Ishikawa (cell line): ENCODE results near the gene PSG4.
A peak's percentile ranks its signal among the peaks of the same experiment; 100 is the strongest.
"Not testable (repeated sequence)": the region's sequence is repeated elsewhere in the genome, so short reads cannot be mapped to it uniquely, and the experiment has no call there.

ENCODE experiments used
- CEBPB ChIP-seq: IDR thresholded peaks from 2 replicates; pipeline ENCODE4 v1.6.1; 2012
- CREB1 ChIP-seq: IDR thresholded peaks from 2 replicates; pipeline ENCODE4 v1.6.1; 2012; ENCODE audit warnings: low read depth
- EGR1 ChIP-seq: IDR thresholded peaks from 2 replicates; pipeline ENCODE4 v1.6.1; 2012
- EP300 ChIP-seq: IDR thresholded peaks from 2 replicates; pipeline ENCODE4 v1.6.1; 2012; ENCODE audit warnings: borderline replicate concordance
- FOXM1 ChIP-seq: IDR thresholded peaks from 2 replicates; pipeline ENCODE4 v1.6.1; 2012; ENCODE audit warnings: low read depth, borderline replicate concordance
- MAX ChIP-seq: IDR thresholded peaks from 2 replicates; pipeline ENCODE4 v1.6.1; 2012
- NFIC ChIP-seq: IDR thresholded peaks from 2 replicates; pipeline ENCODE4 v1.6.1; 2012
- RAD21 ChIP-seq: IDR thresholded peaks from 2 replicates; pipeline ENCODE4 v1.6.1; 2012; ENCODE audit warnings: low read depth
- REST ChIP-seq: IDR thresholded peaks from 2 replicates; pipeline ENCODE4 v1.6.1; 2012; ENCODE audit warnings: low read depth, mild to moderate bottlenecking
- TAF1 ChIP-seq: IDR thresholded peaks from 2 replicates; pipeline ENCODE4 v1.6.1; 2012; ENCODE audit warnings: low read depth, mild to moderate bottlenecking
- TCF12 ChIP-seq: IDR thresholded peaks from 2 replicates; pipeline ENCODE4 v1.6.1; 2012; ENCODE audit warnings: low read depth
- TEAD4 ChIP-seq: IDR thresholded peaks from 2 replicates; pipeline ENCODE4 v1.6.1; 2012
- USF1 ChIP-seq: IDR thresholded peaks from 2 replicates; pipeline ENCODE4 v1.6.1; 2012
- YY1 ChIP-seq: IDR thresholded peaks from 2 replicates; pipeline ENCODE4 v1.6.1; 2012; ENCODE audit warnings: low read depth
- ZBTB7A ChIP-seq: IDR thresholded peaks from 2 replicates; pipeline ENCODE4 v1.6.1; 2012; ENCODE audit warnings: low read depth

PSG4 gene

GRCh38 chr19:43205471-43206105 is at the start of gene PSG4:
PSG4 (minus strand) TSS chr19:43205638; CDS start chr19:43205536, 102 bp downstream.
- TF ChIP-seq NFIC, REST, USF1: not testable (repeated sequence)

- TF ChIP-seq MAX (no peak), YY1 (no peak), NFIC (no peak), EP300 (no peak), FOXM1 (no peak), RAD21 (peak; percentile 46)
Observed at GRCh38 chr19:43229315-43229714, 23.9 kb upstream of the PSG4 start.

GRCh38 chr19:43224855-43225253 is 19.4 kb upstream of the PSG4 start:
- TF ChIP-seq TEAD4 (no peak), MAX (no peak), CEBPB (no peak), EP300 (no peak), TAF1 (no peak)

GRCh38 chr19:43207991-43208390 is 2.6 kb upstream of the PSG4 start:
- TF ChIP-seq EGR1 (no peak), YY1 (no peak), ZBTB7A (no peak), MAX (no peak), RAD21 (no peak), TEAD4 (no peak), USF1 (no peak), CREB1 (no peak), FOXM1 (no peak), NFIC (no peak), CEBPB (no peak), TAF1 (no peak), EP300 (no peak), REST (no peak), TCF12 (no peak)

- TF ChIP-seq RAD21 = peak; percentile 21; the same call in 1 of the 2 replicates
Observed at GRCh38 chr19:43188092-43188491, 17.3 kb downstream of the PSG4 start.

GRCh38 chr19:43186311-43186935 is 19.0 kb downstream of the PSG4 start, which contains the start of gene PSG5:
PSG5 (minus strand) TSS chr19:43186536; CDS start chr19:43186405, 131 bp downstream.
- TF ChIP-seq YY1, CEBPB, CREB1: not testable (repeated sequence)

- TF ChIP-seq YY1 (no peak), EGR1 (no peak), MAX (no peak), NFIC (no peak), CREB1 (no peak), TCF12 (no peak)
Observed at GRCh38 chr19:43152214-43152613, 53.2 kb downstream of the PSG4 start.
